OCI-LY7 (cell line): ENCODE results near the gene SNRPN. TPM values are rescaled to one million over a fixed set of nuclear protein-coding genes. Genes with fewer than 3 reads are reported as not detected.

Source experiments
- BruUV-seq: library from RNA; stranded (reverse); fragments of 400-500 nt; replicated peaks from 2 replicates; lab custom pipeline; 2021; lab: Mats Ljungman, UMichigan
- CTCF ChIA-PET: fragments of 300-600 bp; sonication (Branson Sonifier 250); formaldehyde crosslinking; loops from one replicate; lab custom pipeline; 2022; ENCODE audit warnings: antibody characterized with exemption; ENCODE audit not compliant: unreplicated experiment; lab: Charles Lee
- POLR2A ChIA-PET: fragments of 300-600 bp; sonication (Branson Sonifier 250); formaldehyde crosslinking; loops from one replicate; lab custom pipeline; 2022; ENCODE audit warnings: antibody characterized with exemption; lab: Charles Lee
- DNase-seq: peaks from one replicate; pipeline ENCODE4 v3.0.0-alpha.2; 2015; ENCODE audit warnings: low spot score
- H2AFZ ChIP-seq: fragments of 200-600 bp; sonication (generic), shearing (Covaris generic); 2 replicates; pipeline ENCODE4 v1.6.1; 2014; ENCODE audit warnings: mild to moderate bottlenecking, antibody characterized with exemption, low read length, moderate library complexity
- H3K27ac ChIP-seq: fragments of 200-600 bp; sonication (generic); 2 replicates; pipeline ENCODE4 v1.5.1; 2014; ENCODE audit warnings: mixed run types, low read depth, mild to moderate bottlenecking, moderate library complexity, low read length, inconsistent platforms; ENCODE audit not compliant: poor library complexity, severe bottlenecking
- H3K36me3 ChIP-seq: fragments of 200-600 bp; sonication (generic); 2 replicates; pipeline ENCODE4 v1.6.1; 2014; ENCODE audit warnings: mild to moderate bottlenecking, antibody characterized with exemption, low read length, moderate library complexity, mixed read lengths; ENCODE audit not compliant: insufficient read depth
- H3K4me1 ChIP-seq: fragments of 200-600 bp; sonication (generic); 2 replicates; pipeline ENCODE4 v1.5.1; 2014; ENCODE audit warnings: mild to moderate bottlenecking, low read length; ENCODE audit not compliant: insufficient read depth, poor library complexity, severe bottlenecking
- H3K4me2 ChIP-seq: fragments of 200-600 bp; sonication (generic); 2 replicates; pipeline ENCODE4 v1.6.1; 2014; ENCODE audit warnings: mild to moderate bottlenecking, low read length
- H3K4me3 ChIP-seq: fragments of 200-600 bp; sonication (generic); 2 replicates; pipeline ENCODE4 v1.5.1; 2014; ENCODE audit warnings: mild to moderate bottlenecking, low read depth, low read length; ENCODE audit not compliant: poor library complexity, severe bottlenecking
- H3K79me2 ChIP-seq: fragments of 200-600 bp; sonication (generic); 2 replicates; pipeline ENCODE4 v1.6.1; 2016; ENCODE audit warnings: low read depth, mild to moderate bottlenecking, low read length, moderate library complexity, mixed read lengths; ENCODE audit not compliant: insufficient read depth
- H3K9me2 ChIP-seq: fragments of 200-600 bp; sonication (generic); 2 replicates; pipeline ENCODE4 v1.6.1; 2016; ENCODE audit warnings: mild to moderate bottlenecking, low read length, mixed read lengths; ENCODE audit not compliant: insufficient read depth
- H3K9me3 ChIP-seq: fragments of 200-600 bp; sonication (generic); 2 replicates; pipeline ENCODE4 v1.6.1; 2014; ENCODE audit warnings: mild to moderate bottlenecking, mixed run types, low read length, mixed read lengths
- H4K20me1 ChIP-seq: fragments of 200-600 bp; sonication (generic); 2 replicates; pipeline ENCODE4 v1.6.1; 2014; ENCODE audit warnings: mild to moderate bottlenecking, antibody characterized with exemption, low read length, moderate library complexity, mixed read lengths; ENCODE audit not compliant: insufficient read depth
- EZH2phosphoT487 ChIP-seq: fragments of 200-600 bp; sonication (generic); IDR thresholded peaks from 2 replicates; pipeline ENCODE4 v1.6.1; 2018; ENCODE audit warnings: low read depth, borderline replicate concordance, mild to moderate bottlenecking, mixed run types, antibody characterized with exemption, low read length, moderate library complexity, mixed read lengths
- intact Hi-C: fragments of 100-400 bp; cut with micrococcal nuclease; formaldehyde crosslinking; loops from one replicate; pipeline ENCODE4 v1.10.0; 2022; ENCODE audit not compliant: unreplicated experiment
- total RNA-seq, 2 experiments: library from RNA; depleted of rRNA in 1 of 2; stranded (reverse); fragments of >200 nt in 1 of 2; shearing (Covaris generic) in 1 of 2; gene quantifications; 2 replicates each; pipeline ENCODE4 v1.2.3, GENCODE V29; 2014 to 2022
- TF ChIP-seq, protein P1 (sequence below): fragments of 200-600 bp; sonication (generic); conservative IDR thresholded peaks from 2 replicates; pipeline ENCODE4 v1.5.1; 2014; ENCODE audit warnings: mild to moderate bottlenecking, antibody characterized with exemption, low read length, moderate library complexity, mixed read lengths

Gene SNRPN
- total RNA-seq, 2 experiments from 2014 or later = 26.8 TPM; not detected in 1

DNA sequence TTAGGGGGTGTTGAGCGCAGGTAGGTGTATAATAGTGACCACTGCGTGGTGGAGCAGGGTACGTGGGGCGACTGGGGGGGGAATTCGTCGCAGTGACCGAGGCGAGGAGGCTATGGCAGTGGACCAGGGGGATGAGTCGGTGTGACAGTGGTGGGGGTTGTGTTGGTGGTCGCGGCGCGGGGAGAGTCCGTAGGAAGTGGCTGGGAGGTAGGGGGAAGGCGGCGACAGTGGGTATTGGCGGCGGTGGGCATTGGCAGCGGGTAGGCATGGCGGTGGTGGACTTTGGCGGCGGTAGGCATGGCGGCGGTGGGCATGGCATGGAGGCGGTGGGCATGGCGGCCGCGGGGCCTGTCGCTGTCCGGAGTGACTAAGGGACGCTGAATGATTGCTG is 739 bp downstream of the SNRPN start:
- Histone ChIP-seq H3K4me2 (no peak overlapping the region; the same call in 1 of the 2 replicates), H3K9me2 (no peaks in the 10 kb centered on the region), H3K27ac (no peak overlapping the region), H3K9me3 (no peaks in the 10 kb centered on the region), H3K4me3 (no peak overlapping the region), H2AFZ (no peak overlapping the region), H3K79me2 (no peaks in the 10 kb centered on the region), H3K36me3 (no peaks in the 10 kb centered on the region), H3K4me1 (no peaks in the 10 kb centered on the region), H4K20me1 (no peaks in the 10 kb centered on the region)
- ChIA-PET POLR2A (interaction anchor here (0.6 kb wide), 1 partner anchor 878 kb away, joined by 6 read pairs; no protein-coding TSS in a partner anchor), CTCF (no interaction called here)
- DNase-seq = no peak
- no TSS peak for BruUV-seq
- intact Hi-C loops = loop anchor here (5.0 kb wide), 1 partner anchor 482 kb away; the partner anchor contains the start of gene UBE3A
- TF ChIP-seq, protein P1, sequence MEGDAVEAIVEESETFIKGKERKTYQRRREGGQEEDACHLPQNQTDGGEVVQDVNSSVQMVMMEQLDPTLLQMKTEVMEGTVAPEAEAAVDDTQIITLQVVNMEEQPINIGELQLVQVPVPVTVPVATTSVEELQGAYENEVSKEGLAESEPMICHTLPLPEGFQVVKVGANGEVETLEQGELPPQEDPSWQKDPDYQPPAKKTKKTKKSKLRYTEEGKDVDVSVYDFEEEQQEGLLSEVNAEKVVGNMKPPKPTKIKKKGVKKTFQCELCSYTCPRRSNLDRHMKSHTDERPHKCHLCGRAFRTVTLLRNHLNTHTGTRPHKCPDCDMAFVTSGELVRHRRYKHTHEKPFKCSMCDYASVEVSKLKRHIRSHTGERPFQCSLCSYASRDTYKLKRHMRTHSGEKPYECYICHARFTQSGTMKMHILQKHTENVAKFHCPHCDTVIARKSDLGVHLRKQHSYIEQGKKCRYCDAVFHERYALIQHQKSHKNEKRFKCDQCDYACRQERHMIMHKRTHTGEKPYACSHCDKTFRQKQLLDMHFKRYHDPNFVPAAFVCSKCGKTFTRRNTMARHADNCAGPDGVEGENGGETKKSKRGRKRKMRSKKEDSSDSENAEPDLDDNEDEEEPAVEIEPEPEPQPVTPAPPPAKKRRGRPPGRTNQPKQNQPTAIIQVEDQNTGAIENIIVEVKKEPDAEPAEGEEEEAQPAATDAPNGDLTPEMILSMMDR = no peak
- TF ChIP-seq EZH2phosphoT487 = no peak

DNA sequence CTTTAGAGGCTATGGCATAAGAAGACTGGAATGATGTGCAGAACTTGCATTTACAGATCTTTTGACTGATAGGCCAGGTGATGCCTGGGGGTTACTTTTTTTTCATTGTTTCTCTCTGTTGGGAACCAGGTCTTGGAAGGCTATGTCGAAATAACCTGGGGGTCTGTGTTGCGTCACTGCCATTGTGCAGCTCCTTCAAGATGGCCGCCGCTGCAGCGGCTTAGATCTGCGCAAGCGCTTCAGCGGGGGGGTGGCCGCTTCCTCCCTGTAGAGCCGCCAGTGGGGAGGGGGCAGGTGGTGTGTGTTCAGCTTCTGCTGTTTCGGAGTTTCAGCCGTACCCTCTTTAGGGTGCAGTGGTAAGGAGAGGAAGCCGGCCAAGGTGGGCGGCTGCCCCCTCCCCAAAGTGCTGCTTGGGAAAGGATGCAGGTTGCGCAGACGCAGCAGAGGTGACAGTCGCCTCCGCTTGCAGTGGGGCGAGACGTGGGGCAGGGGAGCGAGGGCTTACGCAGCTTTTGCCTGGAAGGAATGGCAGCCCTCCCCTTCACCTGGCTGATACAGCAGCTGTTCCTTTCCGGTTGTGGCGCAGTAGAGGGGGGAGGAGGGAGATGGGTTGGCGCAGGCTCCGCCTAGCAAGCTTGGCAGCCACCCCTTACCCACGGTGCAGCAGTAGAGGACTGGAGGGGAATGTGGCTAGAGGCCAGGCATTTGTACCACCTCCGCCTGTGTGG is 1.5 kb downstream of the SNRPN start:
- H4K20me1 ChIP-seq = no peaks in the 10 kb centered on the region
- intact Hi-C loops = loop anchor here (5.0 kb wide), 1 partner anchor 481 kb away; the partner anchor contains the start of gene UBE3A
- no peaks in the 10 kb centered on the region for H3K36me3 ChIP-seq
- no peak overlapping the region for H3K4me2 ChIP-seq
- no peak overlapping the region for H3K27ac ChIP-seq
- H3K9me2 ChIP-seq = no peaks in the 10 kb centered on the region
- BruUV-seq = no TSS peak
- no peaks in the 10 kb centered on the region for H3K9me3 ChIP-seq
- DNase-seq = no peak
- no peak overlapping the region for H3K4me3 ChIP-seq
- H3K4me1 ChIP-seq = no peaks in the 10 kb centered on the region
- TF ChIP-seq EZH2phosphoT487 = no peak
- TF ChIP-seq, protein P1 = no peak
- POLR2A ChIA-PET = interaction anchor here (0.6 kb wide), 1 partner anchor 877 kb away, joined by 6 read pairs; no protein-coding TSS in a partner anchor
- CTCF ChIA-PET = no interaction called here
- no peaks in the 10 kb centered on the region for H3K79me2 ChIP-seq
- H2AFZ ChIP-seq = no peak overlapping the region

DNA sequence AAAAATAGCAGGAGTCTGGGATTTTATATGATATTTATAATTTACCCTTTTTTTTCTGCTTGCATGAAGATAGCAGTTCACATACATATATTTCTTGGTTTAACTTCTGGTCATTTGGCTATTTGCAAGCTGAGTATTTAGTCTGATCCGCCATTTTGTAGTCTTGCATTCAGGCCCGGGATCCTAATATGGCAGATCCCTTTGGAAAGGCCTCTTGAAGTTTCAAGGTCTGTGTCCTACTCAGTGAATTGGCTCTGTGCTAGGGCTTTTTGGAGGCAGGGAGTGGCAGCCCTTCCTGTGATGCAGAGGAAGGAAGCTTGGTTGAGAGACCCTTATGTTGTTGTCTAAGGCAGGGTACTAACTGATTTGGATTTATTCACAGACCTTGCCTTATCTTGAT is 2.9 kb downstream of the SNRPN start:
- intact Hi-C loops = loop anchor here (5.0 kb wide), 1 partner anchor 480 kb away; the partner anchor contains the start of gene UBE3A
- TF ChIP-seq, protein P1 = no peak
- no peak for TF ChIP-seq EZH2phosphoT487
- Histone ChIP-seq H3K9me3 (no peaks in the 10 kb centered on the region), H3K4me3 (no peak overlapping the region), H3K4me2 (no peak overlapping the region), H3K9me2 (no peaks in the 10 kb centered on the region), H3K27ac (no peak overlapping the region), H3K4me1 (no peaks in the 10 kb centered on the region), H2AFZ (no peak overlapping the region), H3K79me2 (no peaks in the 10 kb centered on the region), H3K36me3 (no peaks in the 10 kb centered on the region), H4K20me1 (no peaks in the 10 kb centered on the region)
- POLR2A ChIA-PET = interaction anchor here (0.5 to 0.6 kb wide), 2 partner anchors 46 to 386 kb away, joined by 3 to 4 read pairs; no protein-coding TSS in a partner anchor
- no peak for DNase-seq
- no TSS peak for BruUV-seq
- CTCF ChIA-PET = no interaction called here
